Astrocyte of the hippocampus (primary cell): ENCODE measurements around the gene C1QL4.
A peak's percentile ranks its signal among the peaks of the same experiment; 100 is the strongest.
"Not testable (repeated sequence)": the region's sequence is repeated elsewhere in the genome, so short reads cannot be mapped to it uniquely, and the experiment has no call there.

Experiments used
- DNase-seq: peaks from one replicate; pipeline ENCODE4 v3.0.0; 2011; ENCODE audit warnings: low read depth, low spot score

Gene C1QL4

DNA sequence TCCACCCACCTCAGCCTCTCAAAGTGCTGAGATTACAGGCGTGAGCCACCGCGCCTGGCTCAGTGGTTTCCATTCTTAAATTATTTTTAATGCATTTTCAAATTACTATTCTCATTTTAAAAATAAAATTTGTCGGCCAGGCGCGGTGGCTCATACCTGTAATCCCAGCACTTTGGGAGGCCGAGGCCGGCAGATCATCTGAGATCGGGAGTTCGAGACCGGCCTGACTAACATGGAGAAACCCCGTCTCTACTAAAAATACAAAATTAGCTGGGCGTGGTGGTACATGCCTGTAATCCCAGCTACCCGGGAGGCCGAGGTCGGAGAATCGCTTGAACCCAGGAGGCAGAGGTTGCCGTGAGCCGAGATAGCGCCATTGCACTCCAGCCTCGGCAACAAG is 3.2 kb downstream of the C1QL4 start:
- not testable (repeated sequence) for DNase-seq

DNA sequence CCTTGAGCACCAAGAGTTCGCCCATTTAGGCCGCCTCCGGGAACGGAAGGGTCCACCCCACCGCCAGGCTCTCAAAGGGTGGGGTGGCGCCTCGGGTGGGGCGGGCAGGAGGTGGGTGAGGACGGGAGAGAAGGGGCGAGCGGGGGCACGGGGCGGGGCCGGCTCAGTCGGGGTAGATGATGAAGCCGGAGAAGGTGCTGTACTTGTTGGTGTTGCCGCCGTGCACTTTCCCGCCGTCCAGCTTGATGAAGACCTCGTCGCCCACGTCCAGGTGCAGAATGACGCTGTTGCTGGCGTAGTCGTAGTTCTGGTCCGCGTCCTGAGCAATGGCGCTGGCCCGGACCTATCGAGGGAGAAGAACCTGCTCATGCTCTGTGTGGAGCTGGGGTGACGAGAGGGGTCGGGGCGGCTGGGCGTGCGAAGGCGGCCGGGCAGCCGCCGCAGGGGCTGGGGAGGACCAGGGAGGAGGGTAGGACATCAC is 4.1 kb downstream of the C1QL4 start:
- no peak for DNase-seq

DNA sequence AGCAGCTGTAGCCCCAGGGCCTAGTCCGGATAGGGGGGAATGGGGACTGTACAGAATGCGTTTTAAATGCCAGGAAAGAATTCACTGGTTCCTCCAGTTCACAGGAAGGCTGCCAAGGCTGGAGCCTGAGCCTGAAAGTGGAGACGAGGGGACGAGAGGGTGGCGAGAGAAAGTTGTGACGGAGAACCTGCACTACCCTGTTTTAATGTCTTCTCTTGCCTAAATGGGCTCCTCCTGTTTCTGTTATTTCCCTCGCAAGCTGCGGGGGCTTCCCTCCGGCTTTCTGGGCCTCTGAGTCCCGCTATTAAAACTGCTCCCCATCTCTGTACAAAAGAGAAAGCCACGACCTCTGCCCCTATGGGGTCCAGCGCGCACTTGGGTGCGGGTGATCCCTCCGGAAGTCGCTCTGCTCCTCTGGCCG is 4.5 kb downstream of the C1QL4 start:
- peak; percentile 49 for DNase-seq

DNA sequence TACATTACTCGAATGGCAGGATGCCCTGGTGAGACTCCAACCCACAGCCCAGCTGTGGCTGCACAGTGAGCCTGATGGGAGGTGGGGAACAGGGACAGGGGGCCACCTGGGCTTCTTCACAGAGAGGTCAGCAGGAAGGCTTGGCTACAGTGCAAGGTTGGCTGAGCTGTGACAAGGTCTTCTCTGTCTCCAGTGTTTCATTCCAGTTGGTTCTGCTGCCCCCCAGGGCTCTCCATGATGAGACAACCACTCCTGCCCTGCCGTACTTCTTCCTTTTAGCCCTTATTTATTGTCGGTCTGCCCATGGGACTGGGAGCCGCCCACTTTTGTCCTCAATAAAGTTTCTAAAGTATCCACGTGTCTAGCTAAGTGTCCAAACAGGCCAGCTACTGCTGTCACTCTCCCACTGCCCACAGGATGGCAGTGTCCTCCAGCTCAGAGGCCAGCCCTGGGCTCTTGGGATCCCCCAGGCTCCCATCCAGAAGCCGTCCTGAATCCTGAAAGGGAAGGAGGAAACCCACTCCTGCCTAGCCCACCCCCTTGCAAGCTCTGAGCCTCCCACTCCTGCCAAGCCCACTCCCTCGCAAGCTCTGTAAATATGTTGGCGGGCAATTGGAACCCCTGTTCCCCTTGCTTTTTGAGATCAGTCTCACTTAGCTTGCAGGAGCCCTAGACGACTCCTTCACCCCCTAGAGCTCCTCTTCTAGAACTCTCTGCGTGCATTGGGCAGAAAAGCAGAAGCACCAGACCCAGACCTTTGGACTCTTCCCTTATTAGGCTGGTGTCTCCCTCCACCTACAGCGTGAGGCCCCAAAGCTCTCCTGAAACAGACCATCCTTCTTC is 5.4 kb downstream of the C1QL4 start:
- DNase-seq = peak; percentile 90

DNA sequence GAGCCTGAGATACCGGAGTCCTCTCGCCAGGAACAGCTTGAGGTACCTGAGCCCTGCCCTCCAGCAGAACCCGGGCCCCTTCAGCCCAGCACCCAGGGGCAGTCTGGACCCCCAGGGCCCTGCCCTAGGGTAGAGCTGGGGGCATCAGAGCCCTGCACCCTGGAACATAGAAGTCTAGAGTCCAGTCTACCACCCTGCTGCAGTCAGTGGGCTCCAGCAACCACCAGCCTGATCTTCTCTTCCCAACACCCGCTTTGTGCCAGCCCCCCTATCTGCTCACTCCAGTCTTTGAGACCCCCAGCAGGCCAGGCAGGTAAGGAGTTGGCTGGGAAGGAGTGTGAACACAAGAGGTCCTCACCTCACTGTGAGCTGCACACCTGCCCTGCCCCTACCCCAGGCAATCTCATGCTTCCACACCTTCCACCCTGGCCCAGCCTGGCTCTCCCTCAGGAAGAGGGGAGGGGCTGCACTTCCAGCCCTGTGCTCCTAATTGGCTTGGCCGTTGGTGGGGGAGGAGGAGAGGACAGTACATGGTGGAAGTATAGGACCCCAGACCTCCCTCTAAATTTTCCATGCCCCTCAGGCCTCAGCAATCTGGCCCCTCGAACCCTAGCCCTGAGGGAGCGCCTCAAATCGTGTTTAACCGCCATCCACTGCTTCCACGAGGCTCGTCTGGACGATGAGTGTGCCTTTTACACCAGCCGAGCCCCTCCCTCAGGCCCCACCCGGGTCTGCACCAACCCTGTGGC is 6.2 kb downstream of the C1QL4 start:
- no peak for DNase-seq

DNA sequence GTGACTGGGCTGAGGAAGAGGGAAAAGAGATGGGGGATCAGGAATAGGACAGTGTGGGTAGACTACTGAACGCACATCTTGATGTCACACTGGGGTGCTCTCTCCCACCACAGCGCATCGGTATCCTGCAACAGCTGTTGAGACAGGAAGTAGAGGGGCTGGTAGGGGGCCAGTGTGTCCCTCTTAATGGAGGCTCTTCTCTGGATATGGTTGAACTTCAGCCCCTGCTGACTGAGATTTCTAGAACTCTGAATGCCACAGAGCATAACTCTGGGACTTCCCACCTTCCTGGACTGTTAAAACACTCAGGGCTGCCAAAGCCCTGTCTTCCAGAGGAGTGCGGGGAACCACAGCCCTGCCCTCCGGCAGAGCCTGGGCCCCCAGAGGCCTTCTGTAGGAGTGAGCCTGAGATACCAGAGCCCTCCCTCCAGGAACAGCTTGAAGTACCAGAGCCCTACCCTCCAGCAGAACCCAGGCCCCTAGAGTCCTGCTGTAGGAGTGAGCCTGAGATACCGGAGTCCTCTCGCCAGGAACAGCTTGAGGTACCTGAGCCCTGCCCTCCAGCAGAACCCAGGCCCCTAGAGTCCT is 6.9 kb downstream of the C1QL4 start:
- DNase-seq = no peak

DNA sequence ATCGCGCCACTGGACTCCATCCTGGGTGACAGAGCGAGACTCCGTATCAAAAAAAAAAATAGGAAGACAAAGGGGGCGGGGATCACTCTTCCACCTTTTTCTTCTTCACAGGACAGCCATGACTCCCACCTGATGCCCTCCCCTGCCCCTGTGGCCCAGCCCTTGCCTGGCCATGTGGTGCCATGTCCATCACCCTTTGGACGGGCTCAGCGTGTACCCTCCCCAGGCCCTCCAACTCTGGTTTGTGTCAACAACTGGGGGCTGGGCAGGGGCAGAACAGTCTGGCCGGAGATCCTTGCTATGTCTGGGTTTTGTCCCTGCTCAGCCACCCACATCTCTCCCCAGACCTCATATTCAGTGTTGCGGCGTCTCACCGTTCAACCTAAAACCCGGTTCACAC is 8.2 kb downstream of the C1QL4 start:
- no peak for DNase-seq

DNA sequence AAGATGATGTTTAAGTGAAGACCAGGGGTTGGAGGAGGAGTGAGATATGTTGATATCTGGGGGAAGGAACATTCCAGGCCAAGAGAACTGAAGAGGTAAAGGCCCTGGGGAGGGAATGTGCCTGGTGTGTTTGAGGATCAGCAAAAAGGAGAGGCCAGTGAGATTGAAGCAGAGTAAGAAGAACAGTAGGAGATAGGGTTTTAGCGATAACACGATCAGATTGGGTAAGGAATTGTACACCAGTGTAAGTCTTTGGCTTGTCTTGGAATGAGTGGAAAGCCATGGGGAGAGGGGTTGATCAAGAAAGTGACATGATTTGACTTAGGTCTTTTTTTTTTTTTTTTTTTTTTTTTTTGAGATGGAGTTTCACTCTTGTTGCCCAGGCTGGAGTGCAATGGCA is 9.1 kb downstream of the C1QL4 start:
- DNase-seq = no peak

DNA sequence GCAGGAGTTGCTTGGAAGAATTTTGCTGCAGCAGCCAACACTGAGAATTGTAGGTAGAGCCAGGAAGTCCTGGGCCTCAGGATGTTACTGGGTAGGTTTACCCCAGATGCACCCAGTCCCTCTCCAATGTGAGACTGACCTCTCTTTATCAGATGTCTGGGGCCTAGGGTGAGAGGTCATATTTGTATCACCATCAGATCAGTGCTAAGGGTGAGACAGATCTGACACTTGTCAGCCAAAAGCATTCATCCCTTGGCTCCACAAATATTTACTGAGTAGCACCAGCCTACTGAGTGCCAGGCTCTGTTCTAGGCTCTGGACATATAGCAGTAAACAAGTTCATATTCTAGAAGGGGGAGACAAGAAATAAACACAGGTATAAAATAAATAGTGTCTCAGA is 9.6 kb downstream of the C1QL4 start:
- no peak for DNase-seq

DNA sequence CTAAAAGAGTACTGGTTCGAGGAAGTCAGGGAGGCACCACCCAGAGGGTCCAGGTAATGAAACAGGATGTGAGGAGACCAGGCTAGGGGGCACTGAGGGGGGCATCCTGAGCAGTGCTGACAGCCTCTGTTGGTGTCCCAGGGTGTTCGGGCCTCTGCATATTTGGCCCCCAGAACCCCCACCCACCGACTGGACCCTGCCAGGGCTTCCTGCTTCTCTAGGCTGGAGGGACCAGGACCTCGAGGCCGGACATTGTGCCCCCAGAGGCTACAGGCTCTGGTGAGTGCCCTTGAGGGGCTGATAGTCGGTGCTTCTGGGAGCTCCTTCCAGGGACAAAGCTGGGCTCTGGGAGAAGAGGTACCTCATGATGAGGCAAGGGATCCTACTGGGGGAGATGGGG is 11.4 kb downstream of the C1QL4 start:
- DNase-seq = no peak

DNA sequence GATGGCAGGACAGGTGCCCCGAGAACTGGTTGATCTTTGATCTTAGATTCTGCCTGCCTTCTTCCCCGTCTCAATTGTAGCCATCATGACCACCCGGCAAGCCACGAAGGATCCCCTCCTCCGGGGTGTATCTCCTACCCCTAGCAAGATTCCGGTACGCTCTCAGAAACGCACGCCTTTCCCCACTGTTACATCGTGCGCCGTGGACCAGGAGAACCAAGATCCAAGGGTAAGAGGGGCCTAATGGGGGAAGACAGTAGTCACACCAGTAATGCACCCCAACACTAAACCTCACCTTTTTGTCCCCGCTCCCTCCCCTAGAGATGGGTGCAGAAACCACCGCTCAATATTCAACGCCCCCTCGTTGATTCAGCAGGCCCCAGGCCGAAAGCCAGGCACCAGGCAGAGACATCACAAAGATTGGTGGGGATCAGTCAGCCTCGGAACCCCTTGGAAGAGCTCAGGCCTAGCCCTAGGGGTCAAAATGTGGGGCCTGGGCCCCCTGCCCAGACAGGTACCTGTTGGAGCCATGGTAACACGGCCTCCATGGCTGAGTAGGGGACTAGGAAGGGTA is 13.4 kb downstream of the C1QL4 start:
- no peak for DNase-seq

DNA sequence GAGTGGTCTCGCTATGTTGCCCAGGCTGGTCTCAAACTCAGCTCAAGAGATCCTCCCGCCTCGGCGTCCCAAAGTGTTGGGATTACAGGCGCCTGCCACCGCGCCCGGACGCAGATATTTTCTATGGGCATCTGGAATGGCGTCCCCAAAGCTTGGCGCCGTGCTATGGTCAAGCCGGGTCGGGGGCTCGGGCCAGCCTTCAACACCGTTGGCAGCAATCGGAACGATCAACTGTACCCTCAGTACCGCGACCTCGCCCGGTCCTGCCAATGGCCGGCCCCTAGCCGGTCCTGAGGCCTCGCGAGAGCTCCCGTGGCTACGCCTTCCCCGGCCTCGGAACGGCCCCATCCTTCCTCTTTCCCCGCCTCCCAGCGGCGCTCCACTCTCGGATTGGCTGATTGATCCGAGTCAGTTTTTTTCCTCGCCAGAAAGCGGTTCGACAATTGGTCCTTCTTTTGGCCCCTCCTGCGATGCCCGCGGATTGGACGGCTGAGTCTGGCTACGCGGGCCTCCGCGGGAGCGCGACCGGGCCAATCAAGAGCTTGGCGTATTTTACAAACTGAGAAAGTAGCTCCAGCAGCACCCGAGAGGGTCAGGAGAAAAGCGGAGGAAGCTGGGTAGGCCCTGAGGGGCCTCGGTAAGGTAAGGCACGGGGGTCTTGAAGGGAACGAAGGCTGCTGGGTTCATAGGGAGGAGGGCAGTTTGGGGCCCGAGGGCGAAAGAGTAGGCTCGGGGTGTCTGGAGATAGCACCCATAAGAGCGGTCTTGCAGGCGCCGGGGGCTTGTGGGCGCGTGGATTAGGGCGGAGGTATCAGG is 14.1 kb downstream of the C1QL4 start, which contains the start of gene TROAP:
Gene TROAP (plus strand): TSS at position 548 of the 816 bp plus-strand sequence. CDS start 354 bp downstream, outside the sequence.
- DNase-seq = peak; percentile 99

DNA sequence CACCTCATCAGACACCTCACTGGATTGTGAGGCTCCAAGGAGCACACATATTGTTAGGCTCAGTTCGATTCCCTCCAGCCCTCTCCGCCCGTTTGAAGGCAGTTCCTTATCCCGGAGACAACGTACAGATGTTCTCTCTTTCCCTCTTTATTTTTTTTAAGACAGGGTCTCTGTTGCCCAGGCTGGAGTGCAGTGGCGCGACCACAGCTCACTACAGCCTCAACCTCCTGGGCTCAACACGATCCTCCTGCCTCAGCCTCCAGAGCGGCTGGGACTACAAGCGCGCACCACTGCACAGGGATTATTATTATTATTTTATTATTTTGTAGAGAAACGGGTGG is 14.7 kb downstream of the C1QL4 start:
- no peak for DNase-seq

DNA sequence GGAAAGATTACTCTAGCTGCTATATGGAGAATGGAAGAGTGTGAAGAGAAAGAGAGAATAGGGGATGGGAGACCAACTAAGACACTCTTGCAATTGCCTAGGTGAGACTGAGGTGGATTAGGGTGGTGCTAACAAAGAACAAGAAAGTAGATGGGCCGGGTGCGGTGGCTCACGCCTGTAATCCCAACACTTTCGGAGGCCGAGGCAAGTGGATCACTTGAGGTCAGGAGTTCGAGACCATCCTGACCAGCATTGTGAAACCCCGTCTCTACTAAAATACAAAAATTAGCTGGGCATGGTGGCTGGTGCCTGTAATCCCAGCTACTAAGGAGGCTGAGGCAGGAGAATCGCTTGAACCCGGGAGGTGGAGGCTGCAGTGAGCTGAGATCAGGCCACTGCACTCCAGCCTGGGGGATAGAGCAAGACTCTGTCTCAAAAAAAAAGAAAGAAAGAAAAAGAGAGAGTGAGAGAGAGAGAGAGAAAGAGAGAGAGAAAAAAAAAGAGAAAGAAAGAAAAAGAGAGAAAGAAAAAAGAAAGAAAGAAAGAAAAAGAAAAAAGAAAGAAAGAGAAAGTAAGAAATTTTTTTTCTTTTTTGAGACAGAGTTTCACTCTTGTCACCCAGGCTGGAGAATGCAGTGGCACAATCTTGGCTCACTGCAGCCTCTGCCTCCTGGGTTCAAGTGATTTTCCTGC is 16.4 kb downstream of the C1QL4 start:
- not testable (repeated sequence) for DNase-seq

DNA sequence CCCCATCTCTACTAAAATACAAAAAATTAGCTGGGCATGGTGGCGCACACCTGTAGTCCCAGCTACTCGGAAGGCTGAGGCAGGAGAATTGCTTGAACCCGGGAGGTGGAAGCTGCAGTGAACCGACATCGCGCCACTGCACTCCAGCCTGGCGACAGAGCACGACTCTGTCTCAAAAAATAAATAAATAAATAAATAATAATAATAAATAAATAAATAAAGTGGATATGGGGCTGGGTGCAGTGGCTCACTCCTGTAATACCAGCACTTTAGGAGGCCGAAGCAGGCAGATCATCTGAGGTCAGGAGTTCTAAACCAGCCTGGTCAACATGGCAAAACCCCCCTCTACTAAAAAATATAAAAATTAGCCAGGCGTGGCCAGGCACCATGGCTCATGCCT is 19.9 kb downstream of the C1QL4 start:
- DNase-seq = not testable (repeated sequence)

DNA sequence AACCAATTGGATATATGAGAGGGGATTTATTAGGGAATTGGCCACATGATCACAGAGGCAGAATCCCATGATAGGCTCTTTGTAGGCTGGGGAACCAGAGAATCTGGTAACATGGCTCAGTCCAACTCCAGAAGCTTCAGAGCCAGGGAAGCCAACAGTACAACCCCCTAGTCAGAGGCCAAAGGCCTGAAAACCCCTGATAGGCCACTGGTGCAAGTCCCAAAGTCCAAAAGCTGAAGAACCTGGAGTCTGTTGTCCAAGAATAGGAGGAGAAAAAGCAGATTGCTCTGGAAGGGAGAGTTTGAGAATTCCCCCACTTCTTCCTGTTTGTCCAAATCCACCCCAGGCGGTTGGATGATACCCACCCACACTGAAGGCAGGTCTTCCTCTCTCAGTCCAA is 22.2 kb downstream of the C1QL4 start:
- DNase-seq = no peak

DNA sequence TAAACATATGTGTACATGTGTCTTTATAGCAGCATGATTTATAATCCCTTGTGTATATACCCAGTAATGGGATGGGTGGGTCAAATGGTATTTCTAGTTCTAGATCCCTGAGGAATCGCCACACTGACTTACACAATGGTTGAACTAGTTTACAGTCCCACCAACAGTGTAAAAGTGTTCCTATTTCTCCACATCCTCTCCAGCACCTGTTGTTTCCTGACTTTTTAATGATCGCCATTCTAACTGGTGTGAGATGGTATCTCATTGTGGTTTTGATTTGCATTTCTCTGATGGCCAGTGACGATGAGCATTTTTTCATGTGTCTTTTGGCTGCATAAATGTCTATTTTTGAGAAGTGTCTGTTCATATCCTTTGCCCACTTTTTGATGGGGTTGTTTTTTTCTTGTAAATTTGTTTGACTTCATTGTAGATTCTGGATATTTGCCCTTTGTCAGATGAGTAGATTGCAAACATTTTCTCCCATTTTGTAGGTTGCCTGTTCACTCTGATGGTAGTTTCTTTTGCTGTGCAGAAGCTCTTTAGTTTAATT is 26.5 kb downstream of the C1QL4 start:
- not testable (repeated sequence) for DNase-seq

DNA sequence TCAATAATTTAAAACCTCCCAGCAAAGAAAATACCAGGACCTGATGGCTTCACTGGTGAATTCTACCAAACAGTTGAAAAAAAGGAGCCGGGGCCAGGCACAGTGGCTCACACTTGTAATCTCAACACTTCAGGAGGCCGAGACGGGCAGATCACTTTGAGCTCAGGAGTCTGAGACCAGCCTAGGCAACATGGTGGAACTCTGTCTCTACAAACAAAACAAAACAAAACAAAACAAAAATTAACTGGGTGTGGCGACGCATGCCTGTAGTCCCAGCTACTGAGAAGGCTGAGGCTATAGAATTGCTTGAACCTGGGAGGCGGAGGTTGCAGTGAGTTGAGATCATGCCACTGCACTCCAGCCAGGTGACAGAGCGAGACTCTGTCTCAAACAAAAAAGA is 27.6 kb downstream of the C1QL4 start:
- no peak for DNase-seq

DNA sequence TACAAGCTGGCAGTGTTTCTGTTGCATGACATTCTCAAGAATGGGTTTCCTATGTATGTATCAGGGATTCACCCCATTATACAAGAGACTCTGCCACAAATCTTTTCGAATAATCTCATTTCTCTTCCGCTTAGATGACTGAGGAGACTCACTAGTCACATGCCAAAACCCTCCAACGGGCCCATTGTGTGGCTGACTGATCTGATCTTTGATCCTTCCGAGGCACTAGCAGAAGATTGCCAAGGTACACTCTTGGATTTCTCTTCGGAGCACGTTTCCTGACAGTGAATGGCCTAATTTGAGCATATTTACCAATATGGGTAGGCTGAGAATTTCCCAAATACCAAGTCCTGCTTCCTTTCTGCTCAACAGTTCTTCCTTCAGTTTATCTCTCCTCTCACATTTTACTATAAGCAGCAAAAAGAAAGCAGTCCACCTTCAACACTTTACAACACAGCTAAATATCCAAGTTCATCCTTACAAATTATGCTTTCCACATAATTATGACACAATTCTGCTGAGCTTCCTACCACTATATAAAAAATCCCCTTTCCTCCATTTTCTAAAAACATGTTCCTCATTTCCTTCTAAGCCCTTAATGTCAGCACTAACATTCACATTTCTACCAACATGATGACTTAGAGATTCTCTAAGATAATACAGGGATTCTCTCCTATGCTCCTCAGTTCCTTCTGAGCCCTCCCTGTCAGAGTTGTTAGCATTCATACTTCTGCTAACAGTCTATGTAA is 31.1 kb downstream of the C1QL4 start:
- DNase-seq = no peak

DNA sequence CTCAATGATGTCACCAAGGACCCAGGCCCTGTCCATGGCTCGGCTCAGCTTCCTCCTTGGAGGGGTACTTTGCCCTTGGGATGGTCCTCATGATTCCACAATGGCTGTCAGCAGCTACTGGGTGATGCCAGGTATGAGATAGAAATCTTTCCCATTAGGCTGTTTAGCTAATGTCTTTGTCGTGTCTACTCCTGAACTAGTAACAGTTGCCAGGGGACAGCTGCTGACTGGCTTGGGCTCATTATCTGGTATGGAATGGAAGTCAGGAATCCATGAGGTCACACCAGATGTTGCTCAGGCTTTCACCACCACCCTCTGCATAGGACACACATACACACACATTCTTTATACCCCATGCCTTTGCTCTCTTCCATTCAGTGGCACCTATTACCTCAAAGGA is 32.8 kb downstream of the C1QL4 start:
- DNase-seq = no peak
